Left renal pelvis (tissue), 4 donors: ENCODE measurements around the gene CARF. TPM values are rescaled to one million over a fixed set of nuclear protein-coding genes. Genes with fewer than 3 reads are reported as not detected.
"Not testable (repeated sequence)": the region's sequence is repeated elsewhere in the genome, so short reads cannot be mapped to it uniquely, and the experiment has no call there.

ENCODE experiments used
- DNase-seq, 4 donors: peaks; one replicate each; pipeline ENCODE4 v3.0.0-alpha.2; 2013; ENCODE audit warnings: low read depth in 4 of 4, low spot score in 3 of 4
- polyA plus RNA-seq, 4 donors: library from polyadenylated mRNA; unstranded; fragments of 120-200 nt; gene quantifications; one replicate each; pipeline ENCODE4 v1.2.1, GENCODE V29; 2013; ENCODE audit not compliant: insufficient read length in 4 of 4

Gene CARF
- polyA plus RNA-seq, 4 donors = 11.7 to 21.1 (median 14.7) TPM

- DNase-seq = no peak
These were observed 21.1 kb downstream of the CARF start for GRCh38 chr2:202933139-202933510.

- DNase-seq = no peak
These were observed 21.9 kb downstream of the CARF start for GRCh38 chr2:202933958-202934357.

- DNase-seq = no peak
These were observed 22.4 kb downstream of the CARF start for GRCh38 chr2:202934456-202934855.

DNA sequence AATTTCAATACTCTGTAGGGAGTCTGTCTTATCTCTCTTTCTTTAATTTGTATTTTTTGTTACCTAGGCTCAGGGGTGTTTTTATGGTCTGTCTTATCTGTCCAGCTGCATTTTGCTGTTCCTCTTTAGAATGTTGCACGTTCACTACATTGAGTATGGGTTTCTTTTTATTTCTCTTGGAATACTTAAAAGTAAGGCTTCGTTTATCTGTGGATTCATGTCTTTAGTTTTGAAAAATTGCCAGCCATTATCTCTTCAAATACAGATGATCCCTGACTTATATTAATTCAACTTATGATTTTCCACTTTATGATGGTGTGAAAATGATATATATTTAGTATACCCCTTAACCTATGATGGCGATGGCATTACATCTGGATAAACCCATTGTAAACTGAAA lies 26.9 kb downstream of the CARF start:
- no peak for DNase-seq

DNA sequence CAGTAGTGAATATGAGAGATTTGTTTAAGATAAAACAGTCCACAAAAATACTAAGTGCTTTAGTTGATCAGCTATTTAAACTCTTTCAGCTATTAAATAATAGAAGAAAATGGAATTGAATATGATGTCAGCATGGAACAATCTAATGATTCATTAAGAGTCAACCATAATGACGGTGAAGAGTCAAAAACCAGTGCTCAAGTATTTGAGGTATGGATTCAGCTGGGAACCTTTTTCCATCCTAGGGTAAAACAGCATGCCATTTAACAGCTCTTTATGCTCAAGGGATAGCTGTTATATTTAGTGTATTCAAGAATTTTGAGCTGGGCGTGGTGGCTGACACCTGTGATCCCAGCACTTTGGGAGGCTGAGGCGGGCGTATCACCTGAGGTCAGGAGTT lies 29.7 kb downstream of the CARF start:
- no peak for DNase-seq

DNA sequence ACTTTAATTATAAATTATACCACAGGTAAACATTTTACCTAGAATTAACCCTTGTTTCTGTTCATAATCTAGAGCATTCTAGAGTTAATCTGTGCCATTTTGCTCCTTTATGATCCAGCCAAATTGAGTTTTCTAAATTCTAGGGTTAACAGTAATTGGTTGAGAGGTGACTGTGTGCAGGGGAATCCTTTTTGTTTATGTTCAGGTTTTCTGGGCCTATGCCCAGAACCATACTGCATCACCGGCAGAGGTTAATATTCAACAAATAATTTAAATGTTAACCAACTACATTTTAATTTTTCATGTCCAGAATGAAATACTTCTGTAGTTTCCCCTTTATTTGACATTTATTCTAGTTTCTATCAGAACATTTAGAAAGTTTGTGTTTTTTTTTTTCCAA lies 32.3 kb downstream of the CARF start:
- no peak for DNase-seq

GRCh38 chr2:202944816-202945215 lies 32.7 kb downstream of the CARF start:
- no peak for DNase-seq

DNA sequence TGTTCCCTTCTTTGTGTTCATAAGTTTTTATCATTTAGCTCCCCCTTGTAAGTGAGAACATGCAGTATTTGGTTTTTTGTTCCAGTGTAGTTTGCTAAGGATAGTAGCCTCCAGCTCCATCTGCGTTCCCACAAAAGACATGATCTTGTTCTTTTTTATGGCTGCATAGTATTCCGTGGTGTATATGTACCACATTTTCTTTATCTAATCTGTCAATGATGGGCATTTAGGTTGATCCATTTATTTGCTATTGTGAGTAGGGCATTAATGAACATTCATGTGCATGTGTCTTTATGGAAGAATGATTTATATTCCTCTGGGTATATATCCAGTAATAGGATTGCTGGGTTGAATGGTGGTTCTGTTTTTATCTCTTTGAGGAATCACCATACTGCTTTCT lies 33.4 kb downstream of the CARF start:
- DNase-seq = no peak

DNA sequence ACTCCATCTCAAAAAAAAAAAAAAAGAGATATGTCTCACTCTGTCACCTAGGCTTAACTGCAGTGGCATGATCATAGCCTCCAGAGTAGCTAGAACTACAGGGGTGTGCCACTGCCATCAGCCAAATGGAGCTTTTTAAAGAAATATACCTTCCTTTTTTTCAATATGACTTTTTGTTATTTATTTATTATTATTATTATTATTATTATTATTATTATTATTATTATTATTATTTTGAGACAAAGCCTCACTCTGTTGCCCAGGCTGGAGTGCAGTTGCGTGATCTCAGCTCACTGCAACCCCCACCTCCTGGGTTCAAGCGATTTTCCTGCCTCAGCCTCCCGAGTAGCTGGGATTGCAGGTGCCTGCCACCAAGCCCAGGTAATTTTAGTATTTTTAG lies 37.3 kb downstream of the CARF start:
- not testable (repeated sequence) for DNase-seq

DNA sequence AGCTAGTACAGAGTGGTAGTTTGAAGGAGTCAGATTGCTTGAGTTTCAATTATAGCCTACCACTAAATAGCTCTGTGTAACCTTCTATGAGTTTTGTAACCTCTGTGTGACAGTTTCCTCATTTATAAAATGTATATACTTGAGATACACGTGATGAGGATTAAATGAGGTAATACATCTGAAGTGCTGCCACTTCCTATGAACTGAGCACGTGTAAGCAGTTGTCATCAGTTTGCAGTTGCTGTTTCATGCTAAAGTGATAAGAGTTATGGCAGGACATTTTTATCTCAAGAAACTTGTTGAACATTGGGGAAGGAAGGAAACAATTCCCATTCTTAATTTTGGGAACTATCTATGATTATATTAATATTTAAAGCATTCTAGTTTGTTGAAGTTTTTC lies 38.5 kb downstream of the CARF start:
- DNase-seq = no peak

GRCh38 chr2:202960524-202960923 lies 48.4 kb downstream of the CARF start:
- DNase-seq = no peak

DNA sequence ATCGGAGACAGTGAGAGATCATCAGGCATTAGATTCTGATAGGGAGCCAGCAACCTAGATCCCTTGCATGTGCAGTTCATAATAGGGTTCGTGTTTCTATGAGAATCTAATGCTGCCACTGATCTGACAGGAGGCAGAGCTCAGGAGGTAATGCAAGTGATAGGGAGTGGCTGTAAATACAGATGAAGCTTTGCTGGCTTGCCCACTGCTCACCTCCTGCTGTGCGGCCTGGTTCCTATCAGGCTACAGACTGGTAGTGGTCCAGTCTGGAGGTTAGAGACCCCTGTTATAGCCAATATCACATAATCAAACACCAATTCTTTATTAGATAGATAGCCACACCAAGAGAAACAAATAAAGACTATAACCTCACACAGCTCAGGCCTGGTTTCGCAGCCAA lies 51.6 kb downstream of the CARF start:
- no peak for DNase-seq

DNA sequence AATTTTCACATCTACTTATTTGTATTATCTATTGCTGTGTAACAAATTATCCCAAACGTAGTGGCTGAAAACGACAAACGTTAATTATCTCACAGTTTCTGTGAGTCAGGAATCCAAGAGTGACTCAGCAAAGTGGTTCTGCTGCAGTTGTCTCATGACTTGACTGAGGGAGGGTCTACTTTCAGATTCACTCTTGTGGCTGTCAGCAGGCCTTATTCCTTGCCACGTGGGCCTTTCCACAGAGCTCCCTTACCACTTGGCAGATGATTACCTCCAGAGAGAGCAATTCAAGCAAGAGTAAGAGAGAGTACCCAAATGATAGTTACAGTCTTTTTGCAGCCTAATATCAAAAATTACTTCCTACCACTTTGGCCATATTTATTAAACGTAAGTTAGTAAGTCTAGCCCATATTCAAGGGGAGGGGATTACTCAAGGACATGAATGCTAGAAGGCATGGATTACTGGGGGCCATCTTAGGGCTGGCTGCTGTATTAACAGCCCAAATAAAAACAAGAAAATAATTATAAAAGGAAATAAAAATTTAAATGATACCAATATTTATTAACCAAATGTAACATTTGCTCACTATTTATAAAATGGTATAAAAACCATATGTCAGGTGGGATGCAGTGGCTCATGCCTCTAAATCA lies 53.9 kb downstream of the CARF start:
- no peak for DNase-seq

GRCh38 chr2:202969404-202969803 lies 57.3 kb downstream of the CARF start:
- DNase-seq = not testable (repeated sequence)

GRCh38 chr2:202976809-202977208 lies 64.7 kb downstream of the CARF start:
- DNase-seq = no peak

- no peak for DNase-seq
These were observed 70.9 kb downstream of the CARF start for GRCh38 chr2:202982779-202983491.

DNA sequence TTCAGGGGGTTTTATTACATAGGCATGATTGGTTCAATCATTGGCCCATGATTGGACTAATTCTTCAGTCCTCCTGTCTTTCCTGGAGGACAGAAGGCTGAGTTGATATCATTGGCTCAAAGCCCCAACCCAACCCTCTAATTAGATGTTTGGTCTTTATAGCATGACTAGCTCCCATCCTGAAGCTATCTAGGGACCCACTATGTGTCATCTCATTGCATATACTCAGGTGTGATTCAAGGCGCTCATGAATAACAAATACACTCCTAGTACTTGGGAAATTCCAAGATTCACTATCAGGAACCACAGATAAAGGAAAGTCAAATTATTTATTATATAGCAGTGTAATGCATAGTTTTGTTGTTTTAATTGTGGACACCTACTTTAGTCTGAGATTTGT lies 77.7 kb downstream of the CARF start:
- DNase-seq = no peak

GRCh38 chr2:202990501-202990900 lies 78.4 kb downstream of the CARF start:
- no peak for DNase-seq

DNA sequence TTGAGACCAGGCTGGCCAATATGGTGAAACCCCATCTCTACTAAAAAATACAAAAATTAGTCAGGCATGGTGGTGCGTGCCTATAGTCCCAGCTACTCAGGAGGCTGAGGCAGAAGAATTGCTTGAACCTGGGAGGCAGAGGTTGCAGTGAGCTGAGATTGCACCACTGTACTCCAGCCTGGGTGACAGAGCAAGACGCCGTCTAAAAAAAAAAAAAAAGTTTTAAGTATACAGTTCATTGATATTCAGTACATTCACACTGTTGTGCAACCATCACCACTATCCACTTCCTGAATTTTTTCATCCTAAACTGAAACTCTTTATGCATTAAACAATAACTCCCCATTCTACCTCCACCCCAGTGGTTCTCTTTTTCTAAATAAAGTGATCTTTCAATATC lies 85.0 kb downstream of the CARF start:
- not testable (repeated sequence) for DNase-seq

- no peak for DNase-seq
These were observed 90.2 kb downstream of the CARF start for GRCh38 chr2:203002054-203002821.

GRCh38 chr2:203003716-203004115 lies 91.6 kb downstream of the CARF start:
- DNase-seq = no peak
